MV-4-11 (cell line): ENCODE results near the gene HRC.

Source experiments
- DNase-seq: peaks from one replicate; lab custom pipeline; 2025; lab: John Stamatoyannopoulos, UW

HRC gene

DNA sequence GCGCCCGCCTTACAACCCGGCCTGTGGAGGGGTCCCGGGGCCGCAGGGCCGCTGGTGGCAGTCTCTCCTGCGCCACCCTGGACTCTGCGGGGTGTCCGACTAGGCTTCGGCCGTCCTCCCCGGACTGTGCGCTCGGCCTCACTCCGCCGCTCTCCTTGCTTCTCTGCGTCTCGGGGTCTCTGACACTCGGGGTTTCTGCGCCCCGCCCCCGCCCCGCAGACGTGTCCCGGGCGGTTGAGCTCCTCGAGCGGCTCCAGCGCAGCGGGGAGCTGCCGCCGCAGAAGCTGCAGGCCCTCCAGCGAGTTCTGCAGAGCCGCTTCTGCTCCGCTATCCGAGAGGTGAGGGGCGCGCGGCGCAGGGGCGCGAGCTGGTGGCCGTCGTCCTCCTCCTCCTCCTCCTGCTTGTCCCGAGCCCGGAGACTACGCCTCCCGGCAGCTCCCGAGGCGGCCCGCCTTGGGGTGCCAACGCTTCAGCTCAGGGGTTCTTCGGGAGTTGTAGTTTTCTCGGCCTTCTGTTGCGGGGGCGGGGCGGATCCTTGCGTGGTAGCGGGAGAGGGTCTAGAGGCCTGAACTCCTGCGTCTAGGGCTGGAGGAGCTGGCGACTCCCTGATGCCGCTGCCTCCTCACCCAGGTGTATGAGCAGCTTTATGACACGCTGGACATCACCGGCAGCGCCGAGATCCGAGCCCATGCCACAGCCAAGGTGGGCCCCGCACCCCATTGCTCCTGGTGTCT lies 40.4 kb downstream of the HRC start:
- DNase-seq: peak; percentile 45

DNA sequence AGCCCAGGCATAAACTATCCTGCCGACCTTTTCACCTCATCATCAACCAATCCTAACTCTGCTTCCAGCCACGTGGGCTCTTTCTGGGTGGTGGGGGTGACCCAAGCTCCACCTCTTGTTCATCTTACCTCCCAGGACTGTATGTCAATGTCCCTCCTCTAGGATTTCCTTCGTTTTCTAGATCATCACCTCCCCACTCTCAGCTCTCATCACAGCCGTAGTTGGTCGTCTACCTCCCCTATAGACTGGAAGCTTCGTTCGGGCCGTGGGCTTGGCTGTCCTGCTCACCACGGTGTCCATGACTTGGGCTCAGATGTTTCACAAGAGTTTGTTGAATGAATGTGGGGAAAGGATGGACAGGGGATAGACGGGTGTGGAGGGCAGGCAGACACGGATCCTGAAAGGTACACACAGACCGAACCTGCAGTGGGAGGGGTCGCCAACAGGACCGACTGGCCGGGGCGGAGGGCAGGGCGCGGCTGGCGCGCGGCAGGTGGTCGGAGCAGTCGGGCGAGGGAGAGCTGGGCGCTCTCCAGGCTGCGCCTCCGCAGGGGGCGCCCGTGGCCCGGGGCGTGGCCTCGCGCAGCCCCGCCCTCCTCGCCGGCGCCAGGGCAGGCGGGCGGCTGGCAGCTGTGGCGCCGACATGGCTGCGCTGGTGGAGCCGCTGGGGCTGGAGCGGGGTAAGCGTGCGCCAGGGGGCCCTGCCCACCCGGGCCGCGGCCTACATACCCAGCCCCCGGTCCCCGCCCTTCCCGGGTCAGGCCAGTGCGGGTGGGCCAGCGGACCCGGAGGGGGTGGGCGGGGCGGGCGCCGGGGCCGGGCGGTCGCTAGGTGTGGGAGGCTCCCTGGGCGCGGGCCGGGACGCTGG lies 41.2 kb downstream of the HRC start, which contains the start of gene LIN7B:
Gene LIN7B (plus strand): TSS at position 609 of the 868 bp plus-strand sequence. CDS start 35 bp downstream, at position 644.
- peak; percentile 71 for DNase-seq

DNA sequence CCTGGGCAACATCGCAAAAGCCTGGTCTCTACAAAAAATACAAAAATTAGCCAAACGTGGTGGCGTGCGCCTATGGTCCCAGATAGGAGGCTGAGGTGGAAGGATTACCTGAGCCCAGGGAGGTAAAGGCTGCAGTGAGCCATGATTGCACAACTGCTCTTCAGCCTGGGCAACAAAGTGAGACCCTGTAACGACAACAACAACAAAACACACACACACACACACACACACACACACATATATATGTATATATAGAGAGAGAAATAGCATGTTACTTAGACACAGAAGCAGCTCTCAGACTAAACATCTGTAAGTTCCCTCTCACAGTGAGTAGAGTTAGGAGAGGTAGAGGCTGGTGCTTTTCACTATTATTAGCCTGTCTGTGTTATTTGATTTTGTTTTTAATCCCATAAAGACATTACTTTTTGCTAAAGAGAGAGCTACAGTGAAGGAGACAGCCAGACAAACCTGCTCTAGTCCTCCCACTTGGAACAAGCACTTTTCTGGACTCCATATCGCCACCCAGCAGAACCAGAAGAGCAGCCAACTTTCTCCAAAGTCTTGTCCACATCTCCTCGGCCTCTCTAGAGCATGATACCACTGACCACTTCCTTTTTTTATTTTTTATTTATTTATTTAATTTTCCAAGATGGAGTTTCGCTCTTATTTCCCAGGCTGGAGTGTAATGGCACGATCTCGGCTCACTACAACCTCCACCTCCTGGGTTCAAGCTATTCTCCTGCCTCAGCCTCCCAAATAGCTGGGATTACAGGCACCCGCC lies 43.8 kb downstream of the HRC start:
- peak; percentile 45 for DNase-seq

DNA sequence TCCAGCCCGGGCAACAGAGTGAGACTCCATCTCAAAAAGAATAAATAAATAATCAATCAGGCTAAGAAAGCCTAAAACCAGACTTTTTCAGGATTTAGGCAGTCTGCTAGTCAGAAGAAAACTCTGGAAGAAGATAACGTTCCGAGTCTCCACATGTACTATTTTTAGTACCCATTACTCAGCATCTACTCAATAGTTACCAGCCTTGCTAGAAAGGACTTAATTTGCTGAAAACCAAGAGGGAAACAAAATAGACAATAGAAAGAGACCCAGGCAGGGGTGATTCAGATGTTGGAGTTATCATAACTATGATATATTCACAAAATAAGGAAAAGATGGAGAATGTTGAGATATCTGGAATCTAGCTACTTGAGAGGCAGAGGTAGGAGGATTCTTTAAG lies 44.6 kb downstream of the HRC start:
- DNase-seq: peak; percentile 12

DNA sequence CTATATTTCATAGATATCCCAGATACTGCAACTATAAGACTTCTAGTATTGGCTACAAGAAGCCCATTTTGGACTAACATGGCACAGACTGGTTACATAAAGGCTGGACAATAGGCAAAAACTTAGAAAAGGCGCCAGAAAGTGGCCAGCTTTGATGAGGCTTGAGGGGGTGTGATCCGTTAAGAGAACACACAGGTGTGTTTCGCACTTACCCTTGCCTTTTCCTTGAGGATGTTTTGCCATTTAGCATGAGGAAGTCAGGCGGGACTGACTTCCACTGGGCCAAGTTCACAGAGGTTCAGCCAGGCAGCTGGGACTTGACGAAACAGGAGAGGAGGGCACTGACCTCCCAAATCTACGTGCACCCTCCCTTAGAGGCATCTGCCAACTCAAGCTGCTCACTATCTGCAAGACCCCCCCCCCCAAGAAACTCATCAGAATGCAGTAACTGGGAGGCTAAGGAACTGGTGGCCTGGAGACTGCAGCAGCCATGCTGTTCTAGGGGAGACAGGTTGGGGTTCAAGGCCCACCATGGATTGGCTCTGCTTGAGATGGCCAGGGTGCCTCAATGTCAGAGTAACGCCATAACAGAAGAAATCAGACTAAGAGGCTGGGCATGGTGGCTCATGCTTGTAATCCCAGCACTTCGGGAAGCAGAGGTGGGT lies 45.5 kb downstream of the HRC start:
- no peak for DNase-seq

DNA sequence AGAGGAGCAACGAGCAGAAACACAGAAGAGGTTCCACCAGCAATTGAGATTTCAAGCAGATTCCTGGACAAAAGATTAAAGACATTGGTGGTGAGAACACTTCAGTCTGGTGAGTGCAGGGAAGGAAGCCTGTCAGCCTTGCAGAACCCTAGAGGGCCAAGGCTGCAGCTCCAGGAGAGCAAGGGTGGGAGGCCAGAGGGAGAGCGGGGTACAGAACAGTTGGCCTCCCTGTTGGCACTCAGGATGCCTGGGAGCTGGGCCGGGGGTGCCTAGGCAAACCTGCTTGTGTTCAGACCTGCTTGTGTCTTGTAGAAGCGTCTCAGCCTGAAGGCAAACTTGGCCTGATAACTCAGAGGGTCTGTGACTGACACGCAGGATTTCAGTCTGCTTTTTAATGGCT lies 46.1 kb downstream of the HRC start:
- DNase-seq: no peak

DNA sequence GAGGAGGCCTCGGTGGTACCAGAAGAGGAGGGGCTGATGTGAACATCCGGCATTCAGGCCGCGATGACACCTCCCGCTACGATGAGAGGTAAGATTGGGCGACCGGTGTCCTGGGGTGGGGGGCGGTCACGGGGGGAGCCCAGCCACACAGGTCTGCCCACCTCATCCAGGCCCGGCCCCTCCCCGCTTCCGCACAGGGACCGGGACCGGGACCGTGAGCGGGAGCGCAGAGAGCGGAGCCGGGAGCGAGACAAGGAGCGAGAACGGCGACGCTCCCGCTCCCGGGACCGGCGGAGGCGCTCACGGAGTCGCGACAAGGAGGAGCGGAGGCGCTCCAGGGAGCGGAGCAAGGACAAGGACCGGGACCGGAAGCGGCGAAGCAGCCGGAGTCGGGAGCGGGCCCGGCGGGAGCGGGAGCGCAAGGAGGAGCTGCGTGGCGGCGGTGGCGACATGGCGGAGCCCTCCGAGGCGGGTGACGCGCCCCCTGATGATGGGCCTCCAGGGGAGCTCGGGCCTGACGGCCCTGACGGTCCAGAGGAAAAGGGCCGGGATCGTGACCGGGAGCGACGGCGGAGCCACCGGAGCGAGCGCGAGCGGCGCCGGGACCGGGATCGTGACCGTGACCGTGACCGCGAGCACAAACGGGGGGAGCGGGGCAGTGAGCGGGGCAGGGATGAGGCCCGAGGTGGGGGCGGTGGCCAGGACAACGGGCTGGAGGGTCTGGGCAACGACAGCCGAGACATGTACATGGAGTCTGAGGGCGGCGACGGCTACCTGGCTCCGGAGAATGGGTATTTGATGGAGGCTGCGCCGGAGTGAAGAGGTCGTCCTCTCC lies 47.4 kb downstream of the HRC start:
- DNase-seq: no peak

DNA sequence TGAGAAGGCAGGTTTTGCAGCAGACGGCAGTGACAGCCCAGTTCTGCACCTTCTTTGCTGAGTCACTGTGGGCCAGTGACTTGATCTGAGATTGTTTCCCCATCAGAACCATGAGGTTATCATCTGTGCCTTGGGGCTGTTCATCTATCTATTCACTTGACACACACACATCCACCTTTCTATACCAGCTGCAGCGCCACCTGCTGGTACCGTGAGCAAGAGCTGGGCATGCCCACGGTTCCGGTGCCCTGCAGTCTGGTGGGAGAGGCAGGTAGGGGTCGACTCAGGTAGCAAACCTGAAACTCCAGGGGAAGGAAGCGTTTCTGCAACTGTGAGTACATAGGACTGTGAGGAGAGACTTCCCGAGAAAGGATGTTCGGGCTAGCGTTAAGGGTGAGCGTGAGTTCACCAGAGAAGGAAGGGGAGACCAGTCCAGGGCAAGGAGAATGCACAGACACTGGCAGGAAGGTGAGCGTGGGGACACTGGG lies 48.5 kb downstream of the HRC start:
- DNase-seq: peak; percentile 44

DNA sequence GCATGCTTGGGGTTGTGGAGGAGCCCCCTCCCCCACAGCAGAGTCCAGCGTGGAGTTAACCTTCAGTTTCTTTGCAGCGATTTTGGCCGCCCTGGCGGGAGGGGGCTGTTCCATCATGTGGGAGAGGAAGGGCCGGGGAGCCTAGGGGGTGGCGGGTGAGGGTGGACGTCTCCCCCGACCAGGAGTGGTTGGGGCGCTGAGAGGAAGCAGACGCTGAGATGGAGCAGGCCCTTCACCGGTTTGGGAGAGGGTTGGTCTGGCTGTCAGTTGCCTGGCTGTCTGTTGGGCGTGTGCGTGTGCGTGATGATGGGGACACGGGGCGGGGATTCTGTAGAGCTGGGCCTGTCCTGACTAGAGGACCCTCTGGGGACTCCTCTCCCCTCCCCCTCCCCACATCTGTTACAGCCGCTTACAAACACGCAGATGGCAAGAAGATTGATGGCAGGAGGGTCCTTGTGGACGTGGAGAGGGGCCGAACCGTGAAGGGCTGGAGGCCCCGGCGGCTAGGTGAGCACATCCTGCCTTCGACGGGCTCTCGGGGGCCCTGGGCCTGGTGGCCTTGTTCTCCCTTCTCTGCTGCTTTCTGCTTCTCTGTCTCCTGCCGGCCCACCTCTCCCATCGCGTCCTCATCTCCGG lies 50.8 kb downstream of the HRC start:
- DNase-seq: no peak

DNA sequence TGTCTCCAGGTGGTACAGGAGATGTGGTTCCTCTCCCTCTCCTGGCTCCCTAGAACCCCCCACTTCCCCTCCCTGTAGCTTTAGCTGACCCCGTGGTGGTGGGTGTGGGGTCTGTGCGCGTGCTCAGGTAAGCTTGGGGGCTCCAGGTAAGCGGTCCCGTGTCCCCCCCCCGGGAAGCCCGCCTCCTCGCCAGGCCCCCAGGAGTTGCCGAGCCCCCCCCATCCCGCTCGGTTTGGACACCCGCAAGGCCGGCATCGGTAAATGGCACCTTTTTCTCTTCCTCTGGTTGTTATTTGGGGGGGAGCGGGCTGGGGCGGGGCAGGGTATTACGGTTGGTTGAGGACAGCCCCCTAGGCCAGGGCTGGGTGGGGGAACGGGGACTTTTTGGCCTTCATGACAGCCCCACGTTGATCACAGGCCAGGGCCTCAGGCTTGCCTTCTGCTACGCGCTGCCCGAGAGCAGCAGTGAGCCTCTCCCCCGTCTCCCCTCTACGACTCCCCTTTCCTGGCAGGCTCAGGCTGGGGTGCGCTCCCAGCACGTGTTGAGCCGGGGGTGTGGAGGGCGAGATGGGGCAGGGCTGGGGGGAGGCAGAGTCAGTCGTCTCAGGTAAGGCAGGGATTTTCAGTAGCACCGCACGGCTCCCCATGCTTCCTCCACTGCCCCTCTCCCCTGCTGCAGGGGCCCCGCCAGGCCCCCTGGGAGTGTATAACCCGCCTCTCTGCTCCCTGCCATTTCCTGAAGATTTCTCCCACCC lies 51.7 kb downstream of the HRC start:
- no peak for DNase-seq

DNA sequence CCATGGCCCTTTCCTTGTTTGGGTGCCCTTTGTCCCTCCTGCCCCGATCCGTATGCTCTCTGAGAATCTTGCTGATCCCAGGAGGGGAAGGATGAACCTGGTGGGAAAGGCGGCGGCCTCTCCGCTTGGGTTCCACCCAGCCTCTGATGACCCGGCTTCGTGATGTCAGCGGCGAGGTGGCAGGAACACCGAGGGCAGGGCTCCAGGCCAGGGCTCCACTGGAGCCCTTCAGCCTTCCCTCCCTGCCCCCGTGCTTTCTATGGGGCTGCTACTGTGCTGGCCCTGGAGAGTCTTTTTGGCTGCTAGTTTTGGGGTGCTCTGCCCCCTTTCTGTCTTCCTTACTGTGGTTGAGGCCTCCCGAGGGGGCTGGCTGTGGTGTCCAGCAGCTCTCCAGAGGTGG lies 52.9 kb downstream of the HRC start:
- no peak for DNase-seq
